Activated CD4-positive, alpha-beta T cell treated with anti-CD3 and anti-CD28 coated beads for 1 hour (primary cell): Measurements from ENCODE around the gene MS4A3.
"Not testable (repeated sequence)": the region's sequence is repeated elsewhere in the genome, so short reads cannot be mapped to it uniquely, and the experiment has no call there.

Source experiments
- DNase-seq: peaks from one replicate; pipeline ENCODE4 v3.0.0-alpha.2; 2020

Gene MS4A3, protein sequence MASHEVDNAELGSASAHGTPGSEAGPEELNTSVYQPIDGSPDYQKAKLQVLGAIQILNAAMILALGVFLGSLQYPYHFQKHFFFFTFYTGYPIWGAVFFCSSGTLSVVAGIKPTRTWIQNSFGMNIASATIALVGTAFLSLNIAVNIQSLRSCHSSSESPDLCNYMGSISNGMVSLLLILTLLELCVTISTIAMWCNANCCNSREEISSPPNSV

DNA sequence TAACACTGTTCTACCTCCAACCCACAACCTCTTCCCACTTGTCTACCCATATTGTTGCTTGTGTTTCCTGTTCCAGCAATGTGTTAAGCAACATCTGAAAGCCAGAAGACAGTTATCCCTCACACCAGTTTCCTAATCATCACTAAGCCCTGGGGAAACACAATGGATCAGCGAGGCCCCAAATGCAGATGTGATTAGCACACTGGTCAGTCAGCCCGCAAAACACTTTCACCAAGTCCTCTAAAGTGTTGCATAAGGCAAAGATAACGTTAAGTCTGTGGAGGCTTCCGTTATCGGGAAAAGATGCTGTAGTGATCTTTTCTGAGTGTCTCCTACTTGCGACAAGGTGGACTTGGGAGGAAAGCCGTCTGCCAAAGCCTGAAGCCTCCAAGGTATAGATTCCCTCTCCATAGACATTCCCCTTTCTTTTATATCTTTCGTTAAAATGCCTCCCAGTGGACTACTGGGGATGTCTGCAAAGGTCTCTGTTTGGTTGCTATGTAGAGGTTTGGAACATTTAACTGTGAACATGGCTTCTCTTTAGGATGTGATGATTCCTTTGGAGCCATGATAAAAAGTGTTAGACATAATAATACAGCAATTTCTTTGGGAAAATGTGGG is at the start of gene MS4A3:
Gene MS4A3, plus strand, starts transcription at position 317 of the 621 bp plus-strand sequence. CDS start 4,496 bp downstream, outside the sequence.
- no peak for DNase-seq

DNA sequence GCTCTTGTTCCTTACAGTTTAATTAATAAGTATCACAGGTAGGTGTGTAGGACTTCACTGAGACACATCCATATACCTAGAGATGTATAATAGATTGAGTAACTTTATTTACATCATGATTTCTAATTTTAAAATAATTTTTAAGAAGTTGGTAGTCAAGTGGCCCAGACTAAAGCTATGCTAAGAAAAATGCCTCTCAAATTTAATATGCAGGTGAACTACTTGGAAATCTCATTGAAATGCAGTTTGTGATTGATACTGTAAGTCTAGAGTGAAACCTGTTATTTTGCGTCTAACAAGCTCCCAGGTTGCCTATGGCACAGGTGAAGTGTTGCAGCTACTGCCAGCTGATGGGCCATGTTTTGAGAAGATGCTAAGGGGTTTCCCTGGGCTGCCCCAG is 39.6 kb upstream of the MS4A3 start, which contains the start of gene OOSP4B:
Gene OOSP4B, plus strand, starts transcription at position 301 of the 400 bp plus-strand sequence.
- DNase-seq = no peak

DNA sequence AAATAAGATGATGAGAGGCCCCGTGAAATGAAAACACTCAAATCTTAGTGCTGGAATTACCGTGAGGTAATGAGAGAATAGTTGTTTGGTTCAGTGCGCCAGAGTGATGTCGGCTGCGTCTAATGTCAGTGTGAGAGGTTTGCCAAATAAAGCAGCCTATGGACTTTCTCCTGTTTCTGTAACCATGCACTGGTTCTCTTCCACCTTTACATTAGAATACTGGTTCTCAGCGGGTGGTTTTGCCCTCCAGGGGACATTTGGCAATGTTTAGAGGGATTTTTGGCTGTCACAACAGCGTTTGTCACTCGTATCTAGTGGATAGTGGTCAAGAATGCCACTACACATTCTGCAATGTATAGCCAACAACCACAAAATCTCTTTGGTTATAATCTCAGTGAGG is 38.4 kb upstream of the MS4A3 start:
- no peak for DNase-seq

DNA sequence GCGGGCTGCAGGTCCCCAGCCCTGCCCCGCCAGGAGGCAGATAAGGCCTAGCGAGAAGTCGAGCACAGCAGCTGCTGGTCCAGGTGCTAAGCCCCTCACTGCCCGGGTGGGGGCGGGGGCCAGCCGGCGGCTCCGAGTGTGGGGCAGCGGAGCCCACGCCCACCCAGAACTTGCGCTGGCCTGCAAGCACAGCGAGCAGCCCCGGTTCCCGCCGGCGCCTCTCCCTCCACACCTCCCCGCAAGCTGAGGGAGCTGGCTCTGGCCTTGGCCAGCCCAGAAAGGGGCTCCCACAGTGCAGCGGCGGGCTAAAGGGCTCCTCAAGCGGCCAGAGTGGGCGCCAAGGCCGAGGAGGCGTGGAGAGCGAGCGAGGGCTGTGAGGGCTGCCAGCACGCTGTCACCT is 36.1 kb upstream of the MS4A3 start:
- DNase-seq = not testable (repeated sequence)

DNA sequence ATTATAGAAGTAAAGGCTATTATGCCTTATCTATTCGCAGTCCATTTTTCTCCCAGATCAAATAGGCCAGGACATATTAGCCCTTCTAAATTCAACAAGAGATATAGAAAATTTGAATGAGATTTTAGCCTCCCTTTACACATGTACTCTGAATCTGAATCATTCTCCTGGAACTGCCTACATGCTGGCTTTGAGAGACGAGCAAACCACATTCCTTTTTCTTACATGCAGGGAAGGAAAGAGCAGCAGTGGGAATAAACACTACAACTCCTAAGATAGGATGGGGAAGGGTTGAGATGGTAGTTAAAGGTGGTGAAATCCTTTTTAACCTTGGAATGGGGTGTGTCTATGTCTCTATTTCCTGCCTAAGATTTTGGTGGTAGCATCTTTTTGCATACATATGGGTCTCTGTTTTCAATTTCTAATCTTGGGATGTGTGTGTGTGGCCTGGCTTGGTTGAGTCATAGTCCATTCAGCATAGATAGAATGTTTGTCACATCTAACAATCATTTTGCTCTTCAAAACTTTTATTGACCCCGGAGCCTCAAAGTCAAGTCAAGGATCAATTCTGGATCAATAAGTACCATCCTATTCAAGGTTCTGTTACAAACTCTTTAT is 27.3 kb upstream of the MS4A3 start:
- DNase-seq = no peak

DNA sequence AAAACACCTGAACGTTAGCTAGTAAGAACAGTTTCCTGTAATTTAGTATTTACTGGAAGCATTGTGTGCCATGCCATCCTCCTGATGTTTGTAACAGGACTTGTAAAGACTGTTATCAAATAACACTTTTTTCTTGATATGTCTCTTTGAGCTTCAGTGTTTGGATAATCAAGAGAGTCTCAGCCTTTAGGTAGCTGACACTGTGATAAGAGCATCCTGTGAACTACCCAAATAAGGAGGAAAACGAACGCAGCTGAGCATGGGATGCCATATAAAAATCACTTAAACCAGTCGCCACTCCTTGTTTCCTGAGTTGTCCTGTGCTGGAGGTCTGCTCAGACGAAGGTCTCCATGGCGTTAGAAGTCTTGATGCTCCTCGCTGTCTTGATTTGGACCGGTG is 16.4 kb upstream of the MS4A3 start, which contains the start of gene OOSP2:
Gene OOSP2, plus strand, starts transcription at position 301 of the 400 bp plus-strand sequence. Its CDS starts 51 bp downstream, at position 352.
- no peak for DNase-seq

DNA sequence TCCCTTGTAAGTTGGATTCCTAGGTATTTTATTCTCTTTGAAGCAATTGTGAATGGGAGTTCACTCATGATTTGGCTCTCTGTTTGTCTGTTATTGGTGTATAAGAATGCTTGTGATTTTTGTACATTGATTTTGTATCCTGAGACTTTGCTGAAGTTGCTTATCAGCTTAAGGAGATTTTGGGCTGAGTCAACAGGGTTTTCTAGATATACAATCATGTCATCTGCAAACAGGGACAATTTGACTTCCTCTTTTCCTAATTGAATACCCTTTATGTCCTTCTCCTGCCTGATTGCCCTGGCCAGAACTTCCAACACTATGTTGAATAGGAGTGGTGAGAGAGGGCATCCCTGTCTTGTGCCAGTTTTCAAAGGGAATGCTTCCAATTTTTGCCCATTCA is 6.0 kb upstream of the MS4A3 start:
- DNase-seq = not testable (repeated sequence)

DNA sequence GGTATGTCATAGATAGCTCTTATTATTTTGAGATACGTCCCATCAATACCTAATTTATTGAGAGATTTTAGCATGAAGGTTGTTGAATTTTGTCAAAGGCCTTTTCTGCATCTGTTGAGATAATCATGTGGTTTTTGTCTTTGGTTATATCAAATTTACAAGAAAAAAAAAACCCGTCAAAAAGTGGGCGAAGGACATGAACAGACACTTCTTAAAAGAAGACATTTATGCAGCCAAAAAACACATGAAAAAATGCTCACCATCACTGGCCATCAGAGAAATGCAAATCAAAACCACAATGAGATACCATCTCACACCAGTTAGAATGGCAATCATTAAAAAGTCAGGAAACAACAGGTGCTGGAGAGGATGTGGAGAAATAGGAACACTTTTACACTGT is 5.6 kb upstream of the MS4A3 start:
- DNase-seq = not testable (repeated sequence)

DNA sequence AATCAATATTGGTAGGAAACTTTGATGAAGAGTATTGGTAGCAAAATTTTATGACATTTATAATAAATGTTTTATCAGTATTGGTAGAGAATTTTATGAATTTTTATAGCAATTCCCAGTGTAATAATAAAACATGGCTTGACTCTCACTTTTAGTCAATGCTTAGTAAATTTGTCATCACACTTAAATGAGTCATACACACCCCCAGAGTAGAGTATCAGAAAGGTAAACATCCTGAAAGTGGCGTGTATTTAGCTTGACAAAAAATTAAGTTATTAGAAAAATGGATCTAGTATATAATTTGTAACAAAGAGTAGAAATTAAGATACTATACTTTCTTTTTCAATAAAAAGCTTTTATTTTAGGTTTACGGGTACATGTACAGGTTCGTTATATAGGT is 2.6 kb downstream of the MS4A3 start:
- DNase-seq = no peak

DNA sequence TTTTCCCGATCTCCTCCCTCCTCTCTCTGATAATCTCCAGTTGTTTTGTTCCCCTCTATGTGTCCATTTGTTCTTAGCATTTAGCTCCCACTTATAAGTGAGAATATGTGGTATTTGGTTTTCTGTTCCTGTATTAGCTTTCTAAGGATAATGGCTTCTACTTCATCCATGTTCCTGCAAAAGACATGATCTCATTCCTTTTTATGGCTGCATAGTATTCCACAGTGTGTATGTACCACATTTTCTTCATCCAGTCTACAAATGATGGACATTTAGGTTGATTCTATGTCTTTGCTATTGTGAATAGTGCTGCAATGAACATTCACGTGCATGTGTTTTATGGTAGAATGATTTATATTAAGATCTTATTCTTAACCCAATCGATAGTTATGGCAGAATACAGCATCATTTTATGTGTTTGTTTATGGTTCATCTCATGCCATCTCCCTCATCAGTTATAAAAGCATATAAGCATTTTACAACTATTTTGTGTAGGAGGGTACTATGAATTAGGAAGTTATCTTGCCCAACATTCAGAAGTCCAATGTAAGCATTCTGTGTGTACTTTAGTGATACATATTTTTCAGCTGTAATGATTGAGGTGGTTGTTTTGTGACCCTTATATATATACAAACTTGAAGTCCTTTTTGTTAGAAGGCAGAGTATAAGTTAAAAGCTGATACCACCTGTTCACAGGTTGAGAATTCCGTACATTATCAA is 3.2 kb downstream of the MS4A3 start:
- no peak for DNase-seq

DNA sequence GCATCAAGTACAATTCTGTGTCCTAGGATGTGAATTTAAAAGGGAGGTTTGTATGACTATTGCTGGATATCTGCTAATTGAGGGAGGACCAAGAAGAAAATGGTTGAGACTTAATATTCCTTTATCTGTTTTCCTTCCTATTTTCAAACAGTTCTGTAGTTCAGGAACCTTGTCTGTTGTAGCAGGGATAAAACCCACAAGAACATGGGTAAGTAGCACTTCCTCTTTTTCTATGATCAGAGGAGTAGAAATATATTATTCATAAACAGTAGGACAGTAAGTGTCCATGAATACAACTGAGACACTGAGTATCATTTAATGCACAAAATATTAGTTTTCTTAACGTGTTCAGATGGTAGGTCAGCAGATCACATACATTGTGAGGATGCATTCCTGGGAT is 7.6 kb downstream of the MS4A3 start:
- no peak for DNase-seq

DNA sequence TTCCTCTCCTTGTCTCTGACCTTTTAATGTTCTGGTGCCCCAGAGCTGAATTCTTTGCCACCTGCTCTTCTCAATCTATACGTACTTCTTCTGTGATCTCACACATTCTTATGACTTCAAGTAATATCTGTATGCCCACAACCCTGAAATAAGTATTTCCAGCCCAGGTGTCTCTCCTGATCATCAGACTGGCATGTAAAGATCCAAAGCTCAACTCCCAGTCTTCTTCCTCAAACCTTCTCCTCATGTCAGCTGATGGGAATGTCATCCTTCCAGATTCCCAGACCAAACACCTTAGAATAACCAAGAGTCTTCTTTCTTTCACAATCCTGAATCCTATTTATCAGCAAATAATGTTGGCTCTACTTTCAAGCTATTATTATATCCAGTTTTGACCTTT is 9.3 kb downstream of the MS4A3 start:
- DNase-seq = no peak

DNA sequence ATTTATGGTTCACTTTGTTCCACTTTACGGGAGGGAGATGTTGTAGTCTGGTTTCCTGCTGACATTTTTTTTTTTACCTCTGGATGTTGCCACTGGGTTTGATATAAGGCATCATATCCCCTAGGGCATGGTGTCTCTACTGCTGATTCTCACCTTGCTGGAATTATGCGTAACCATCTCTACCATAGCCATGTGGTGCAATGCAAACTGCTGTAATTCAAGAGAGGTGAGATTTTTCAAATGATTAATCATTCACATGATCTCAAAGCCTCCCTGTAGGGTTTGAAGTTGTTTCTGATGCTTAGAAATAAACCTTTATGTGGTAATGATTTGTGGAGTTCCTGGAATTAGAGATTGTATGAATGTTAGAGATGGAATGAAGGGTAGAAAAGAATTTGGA is 13.0 kb downstream of the MS4A3 start:
- no peak for DNase-seq

DNA sequence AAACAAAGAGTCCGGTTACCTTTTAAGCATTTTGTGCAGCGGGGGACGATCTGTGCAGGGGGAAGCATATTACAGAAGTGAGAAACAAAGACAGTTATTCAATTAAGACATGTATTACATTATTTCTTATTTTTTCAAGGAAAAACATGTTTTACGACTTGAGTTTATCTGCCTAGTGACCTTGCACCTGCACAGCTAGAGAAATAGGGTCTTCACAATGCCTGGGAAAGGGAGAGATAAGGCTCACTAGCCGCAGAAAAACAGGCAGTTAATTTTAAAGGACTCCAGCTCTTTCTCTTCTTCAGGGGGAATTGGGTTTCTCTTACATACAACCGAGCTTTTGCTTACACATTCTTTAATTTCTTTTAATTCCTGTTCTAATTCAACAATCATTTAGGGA is 15.2 kb downstream of the MS4A3 start:
- not testable (repeated sequence) for DNase-seq

DNA sequence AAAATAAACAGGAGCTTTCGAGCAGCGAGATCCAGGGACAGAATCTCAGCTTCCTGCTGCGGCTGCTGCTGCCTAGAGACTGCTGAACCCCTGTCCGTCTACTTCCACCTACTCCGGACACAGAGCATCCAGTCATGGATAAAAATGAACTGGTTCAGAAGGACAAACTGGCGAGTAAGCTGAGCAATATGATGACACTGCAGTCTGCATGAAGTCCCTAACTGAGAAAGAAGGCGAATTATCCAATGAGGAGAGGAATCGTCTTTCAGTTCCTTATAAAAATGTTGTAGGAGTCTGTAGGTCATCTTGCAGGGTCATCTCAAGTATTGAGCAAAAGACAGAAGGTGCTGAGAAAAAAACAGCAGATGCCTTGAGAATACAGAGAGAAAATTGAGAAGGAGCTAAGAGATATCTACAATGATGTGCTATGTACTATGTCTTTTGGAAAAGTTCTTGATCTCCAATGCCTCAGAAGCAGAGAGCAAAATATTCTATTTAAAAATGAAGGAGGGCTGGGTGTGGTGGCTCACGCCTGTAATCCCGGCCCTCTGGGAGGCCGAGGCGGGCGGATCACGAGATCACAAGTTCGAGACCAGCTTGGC is 20.9 kb downstream of the MS4A3 start:
- no peak for DNase-seq

DNA sequence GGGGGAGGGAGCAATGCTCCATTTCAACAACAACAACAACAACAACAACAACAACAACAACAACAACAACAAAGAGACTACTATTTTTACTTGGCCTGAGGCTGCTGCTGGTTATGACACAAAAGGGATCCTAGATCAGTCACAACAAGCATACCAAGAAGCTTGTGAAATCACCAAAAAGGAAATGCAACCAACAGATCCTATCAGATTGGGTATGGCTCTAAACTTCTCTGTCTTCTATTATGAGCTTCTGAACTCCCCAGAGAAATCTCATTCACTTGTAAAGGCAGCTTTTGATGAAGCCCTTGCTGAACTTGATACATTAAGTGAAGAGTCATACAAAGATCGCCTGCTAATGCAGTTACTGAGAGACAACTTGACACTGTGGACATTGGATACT is 21.5 kb downstream of the MS4A3 start:
- DNase-seq = no peak

DNA sequence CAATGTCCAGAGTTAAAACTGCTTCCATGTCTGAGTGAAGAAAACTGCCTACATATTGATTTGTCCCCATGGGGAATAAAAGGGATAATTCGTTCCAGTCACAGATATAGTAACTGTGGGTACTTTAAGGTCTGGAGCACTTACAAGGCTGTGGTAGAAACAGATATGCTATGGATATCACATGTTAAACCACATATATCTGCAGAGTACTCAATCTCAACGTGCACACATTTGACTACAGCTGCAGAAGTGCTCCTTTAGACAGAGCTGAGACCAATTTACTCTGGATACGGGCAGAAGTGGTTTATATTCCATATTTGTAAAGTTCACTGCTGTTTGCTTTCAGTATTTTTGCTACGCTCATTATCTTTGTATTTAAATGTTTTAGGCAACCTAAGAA is 22.3 kb downstream of the MS4A3 start:
- DNase-seq = no peak

DNA sequence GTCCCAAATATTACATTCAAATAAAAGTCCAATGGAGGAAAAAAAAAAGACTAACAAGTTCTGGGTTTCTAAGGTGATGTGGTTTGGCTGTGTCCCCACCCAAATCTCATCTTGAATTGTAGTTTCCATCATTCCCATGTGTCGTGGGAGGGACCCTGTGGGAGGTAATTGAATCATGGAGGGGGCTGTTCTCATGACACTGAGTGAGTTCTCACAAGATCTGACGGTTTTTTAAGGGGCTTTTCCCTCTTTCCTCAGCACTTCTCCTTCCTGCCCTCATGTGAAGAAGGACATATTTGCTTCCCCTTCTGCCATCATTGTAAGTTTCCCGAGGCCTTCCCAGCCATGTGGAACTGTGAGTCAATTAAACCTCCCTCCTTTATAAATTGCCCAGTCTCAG is 24.1 kb downstream of the MS4A3 start:
- DNase-seq = no peak

DNA sequence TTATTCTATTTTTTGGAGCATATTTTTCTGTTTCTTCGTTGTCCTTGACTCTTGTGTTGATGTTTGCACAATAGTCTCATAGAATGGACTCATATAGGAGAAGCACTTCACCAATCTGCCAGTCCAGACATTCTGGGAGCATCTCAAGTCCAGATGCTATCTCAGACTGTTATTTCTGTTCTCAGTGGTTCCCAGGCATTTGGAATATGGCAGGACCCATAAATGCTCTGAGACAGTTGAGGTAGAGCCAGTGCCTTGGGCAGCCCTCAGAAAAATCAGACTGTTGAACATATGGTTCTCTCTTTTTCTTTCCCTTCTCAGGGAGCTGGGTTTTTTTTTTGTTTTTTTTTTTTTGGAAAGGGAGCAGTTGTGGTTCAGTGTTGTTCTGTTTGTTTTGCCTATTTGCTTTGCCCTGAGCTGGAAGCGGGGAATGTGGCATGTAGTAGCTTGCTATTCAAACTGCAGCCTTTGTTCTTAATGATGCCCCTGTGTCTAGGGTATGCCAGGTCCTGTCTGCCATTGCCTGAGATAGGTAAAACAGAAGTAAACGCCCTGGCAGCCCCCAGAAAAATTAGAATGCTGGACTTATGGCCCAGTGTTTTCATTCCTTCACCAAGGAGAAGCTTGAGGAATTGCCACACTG is 28.3 kb downstream of the MS4A3 start:
- no peak for DNase-seq

DNA sequence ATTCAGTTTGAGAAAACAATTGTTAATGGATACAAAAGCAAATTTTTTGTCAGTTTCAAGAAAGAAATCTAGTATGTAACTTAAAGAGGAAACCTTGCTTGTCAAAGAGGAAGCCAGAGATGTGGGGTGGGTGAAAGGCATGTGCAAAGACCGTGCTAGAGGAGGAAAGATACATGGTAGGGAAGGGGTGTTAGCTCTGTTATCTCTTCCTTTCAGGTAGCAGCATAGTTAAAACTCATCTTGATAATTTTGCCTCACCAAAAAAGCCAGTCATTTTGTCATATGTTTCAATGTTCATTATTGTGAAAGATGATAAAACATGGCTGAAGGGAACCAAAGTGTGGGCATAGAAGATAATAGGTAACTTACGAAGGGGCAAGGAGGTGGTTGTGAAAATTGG is 29.4 kb downstream of the MS4A3 start:
- no peak for DNase-seq

DNA sequence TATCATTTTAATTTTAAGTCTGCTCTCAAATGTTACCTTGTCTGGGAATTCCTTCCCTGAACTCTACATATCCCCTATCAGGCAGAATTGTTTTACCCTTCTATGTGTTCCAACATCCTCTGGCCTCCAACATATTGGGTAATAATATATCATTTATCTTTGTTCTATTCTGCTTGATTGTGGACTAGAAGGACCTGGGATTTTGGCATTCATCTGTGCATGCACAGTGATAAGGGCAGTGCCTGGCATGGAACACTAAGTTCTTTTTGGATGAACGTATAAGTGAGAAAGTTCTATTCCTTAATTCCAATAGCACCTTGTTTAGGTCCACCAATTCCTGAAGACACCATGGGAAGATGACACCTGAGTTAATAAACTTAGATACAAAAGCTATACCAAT is 30.8 kb downstream of the MS4A3 start:
- DNase-seq = no peak

DNA sequence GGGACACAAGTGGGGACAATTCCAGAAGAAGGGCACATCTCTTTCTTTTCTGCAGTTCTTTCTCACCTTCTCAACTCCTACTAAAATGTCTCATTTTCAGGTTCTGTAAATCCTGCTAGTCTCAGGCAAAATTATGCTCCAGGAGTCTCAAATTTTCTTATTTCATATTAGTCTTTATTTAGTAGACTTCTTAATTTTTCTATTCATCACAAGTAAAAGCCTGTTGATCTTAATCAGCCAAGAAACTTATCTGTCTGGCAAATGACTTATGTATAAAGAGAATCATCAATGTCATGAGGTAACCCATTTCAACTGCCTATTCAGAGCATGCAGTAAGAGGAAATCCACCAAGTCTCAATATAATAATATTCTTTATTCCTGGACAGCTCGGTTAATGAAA is 31.9 kb downstream of the MS4A3 start, which contains the start of gene MS4A2:
Gene MS4A2, plus strand, starts transcription at position 301 of the 400 bp plus-strand sequence. CDS start 102 bp downstream, outside the sequence.
- no peak for DNase-seq
